Measurements from ENCODE around the gene SORCS2. TPM values are rescaled to one million over a fixed set of nuclear protein-coding genes. Genes with fewer than 3 reads are reported as not detected.

The SORCS2 gene
- total RNA-seq, 3 donors from 2014 or later: 0.66 to 1.3 (median 0.80) TPM

DNA sequence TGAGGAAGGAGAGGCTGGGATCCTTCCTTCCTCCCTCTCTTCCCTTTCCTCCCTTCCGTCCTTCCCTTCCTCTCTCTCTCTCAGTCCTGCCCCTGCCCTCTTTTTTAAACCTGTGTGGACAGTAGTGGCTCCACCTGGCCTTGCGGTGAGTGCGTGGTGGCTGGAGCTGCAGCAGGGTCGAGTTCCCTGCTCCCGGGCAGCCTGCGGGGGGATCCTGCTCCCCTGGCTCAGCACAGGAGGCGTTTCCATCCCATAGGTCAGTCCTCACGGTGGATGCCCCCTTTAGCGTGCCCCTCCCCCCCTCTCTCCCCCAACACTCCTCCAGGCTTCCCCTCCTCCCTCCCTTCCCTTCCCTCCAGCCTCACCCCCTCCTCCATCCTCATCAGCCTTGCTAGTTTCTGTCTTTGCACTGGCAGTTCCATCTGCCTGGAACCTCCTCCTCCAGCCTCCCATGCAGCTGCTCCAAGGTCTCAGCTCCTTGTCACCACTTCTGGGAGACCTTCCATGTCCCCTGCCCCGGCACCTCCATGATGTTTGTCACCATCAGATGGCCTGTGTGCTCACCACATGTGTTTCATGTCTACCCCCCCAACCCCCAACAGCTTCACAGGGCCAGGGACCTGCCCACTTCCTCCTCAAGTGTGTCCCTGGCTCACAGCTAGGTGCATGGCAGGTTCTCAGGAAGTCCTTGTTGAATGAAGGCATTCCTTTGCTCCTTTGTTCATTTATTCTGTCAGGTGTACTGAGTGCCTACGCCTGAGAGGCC is 174.0 kb downstream of the SORCS2 start:
- Histone ChIP-seq H3K4me3 (peak overlapping the region in 1 of 3 donors; percentile 15), H3K27ac (no peak overlapping the region), H3K9me3 (no peaks in the 10 kb centered on the region), H3K4me1 (no peaks in the 10 kb centered on the region), H3K36me3 (no peaks in the 10 kb centered on the region), H3K27me3 (peaks cover 0 to 47% of the 10 kb centered on the region in 2 donors)
- no peak for DNase-seq (ENCODE audit: low spot score in 2 of 2)
- TF ChIP-seq POLR2A (IDR thresholded peaks at IDR 0.05) (no peak), POLR2AphosphoS5 (IDR thresholded peaks at IDR 0.05) (no peak)
- TF ChIP-seq, protein P1, sequence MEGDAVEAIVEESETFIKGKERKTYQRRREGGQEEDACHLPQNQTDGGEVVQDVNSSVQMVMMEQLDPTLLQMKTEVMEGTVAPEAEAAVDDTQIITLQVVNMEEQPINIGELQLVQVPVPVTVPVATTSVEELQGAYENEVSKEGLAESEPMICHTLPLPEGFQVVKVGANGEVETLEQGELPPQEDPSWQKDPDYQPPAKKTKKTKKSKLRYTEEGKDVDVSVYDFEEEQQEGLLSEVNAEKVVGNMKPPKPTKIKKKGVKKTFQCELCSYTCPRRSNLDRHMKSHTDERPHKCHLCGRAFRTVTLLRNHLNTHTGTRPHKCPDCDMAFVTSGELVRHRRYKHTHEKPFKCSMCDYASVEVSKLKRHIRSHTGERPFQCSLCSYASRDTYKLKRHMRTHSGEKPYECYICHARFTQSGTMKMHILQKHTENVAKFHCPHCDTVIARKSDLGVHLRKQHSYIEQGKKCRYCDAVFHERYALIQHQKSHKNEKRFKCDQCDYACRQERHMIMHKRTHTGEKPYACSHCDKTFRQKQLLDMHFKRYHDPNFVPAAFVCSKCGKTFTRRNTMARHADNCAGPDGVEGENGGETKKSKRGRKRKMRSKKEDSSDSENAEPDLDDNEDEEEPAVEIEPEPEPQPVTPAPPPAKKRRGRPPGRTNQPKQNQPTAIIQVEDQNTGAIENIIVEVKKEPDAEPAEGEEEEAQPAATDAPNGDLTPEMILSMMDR (IDR thresholded peaks at IDR 0.05): no peak
- intact Hi-C loops (cut with DNase I; ENCODE audit: low total_unique reads): no loop called here

DNA sequence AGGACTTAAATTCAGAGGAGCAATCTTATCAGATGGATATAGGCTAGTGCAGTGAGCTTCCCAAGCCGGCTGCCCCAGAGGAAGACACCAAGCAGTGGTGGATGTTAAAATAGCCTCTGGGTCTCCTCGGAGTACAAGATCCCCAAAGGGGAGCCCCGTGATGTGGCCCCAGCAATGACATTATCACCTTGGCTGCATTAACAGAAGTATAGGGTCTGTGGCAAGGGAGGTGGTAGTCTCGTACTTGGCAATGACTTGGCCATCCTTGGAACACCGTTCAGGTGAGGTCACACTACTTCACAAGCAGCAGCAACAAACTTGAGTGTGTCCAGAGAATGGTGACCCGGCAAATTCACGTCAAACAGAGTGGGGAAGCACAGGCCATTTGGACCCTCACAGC is 174.6 kb downstream of the SORCS2 start:
- no peaks in the 10 kb centered on the region for H3K36me3 ChIP-seq
- H3K27ac ChIP-seq: no peak overlapping the region
- H3K9me3 ChIP-seq: no peaks in the 10 kb centered on the region
- no peak overlapping the region for H3K4me3 ChIP-seq
- intact Hi-C loops (cut with DNase I; ENCODE audit: low total_unique reads): no loop called here
- no peak for TF ChIP-seq POLR2A (IDR thresholded peaks at IDR 0.05)
- TF ChIP-seq POLR2AphosphoS5 (IDR thresholded peaks at IDR 0.05): no peak
- TF ChIP-seq, protein P1 (IDR thresholded peaks at IDR 0.05): no peak
- H3K4me1 ChIP-seq: no peaks in the 10 kb centered on the region
- H3K27me3 ChIP-seq: peaks cover 0 to 47% of the 10 kb centered on the region in 2 donors
- DNase-seq (ENCODE audit: low spot score in 2 of 2): no peak

DNA sequence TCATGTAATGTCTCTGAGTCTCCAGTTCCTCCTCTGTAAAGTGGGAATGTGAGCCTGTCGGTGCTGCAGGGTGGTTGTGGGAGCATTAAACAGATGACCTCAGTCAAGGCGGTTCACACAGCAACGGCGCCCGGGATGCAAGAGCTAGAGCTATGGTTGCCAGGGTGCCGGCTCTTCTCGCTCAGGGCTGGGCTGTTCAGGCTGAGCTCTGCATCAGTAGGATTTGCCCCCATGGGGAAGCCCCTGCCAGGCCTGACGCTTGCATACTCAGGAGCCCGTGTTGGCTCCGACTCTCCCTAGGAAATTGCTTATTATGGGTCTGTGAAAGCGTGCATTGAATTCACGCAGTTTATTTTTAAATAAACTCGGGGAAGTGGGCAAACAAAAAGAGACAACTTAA is 175.1 kb downstream of the SORCS2 start:
- intact Hi-C loops (cut with DNase I; ENCODE audit: low total_unique reads): no loop called here
- Histone ChIP-seq H3K36me3 (no peaks in the 10 kb centered on the region), H3K4me3 (no peak overlapping the region), H3K4me1 (no peaks in the 10 kb centered on the region), H3K27ac (no peak overlapping the region), H3K9me3 (no peaks in the 10 kb centered on the region), H3K27me3 (peaks cover 0 to 47% of the 10 kb centered on the region in 2 donors)
- no peak for DNase-seq (ENCODE audit: low spot score in 2 of 2)
- TF ChIP-seq, protein P1 (IDR thresholded peaks at IDR 0.05): no peak
- no peak for TF ChIP-seq POLR2A (IDR thresholded peaks at IDR 0.05)
- no peak for TF ChIP-seq POLR2AphosphoS5 (IDR thresholded peaks at IDR 0.05)

DNA sequence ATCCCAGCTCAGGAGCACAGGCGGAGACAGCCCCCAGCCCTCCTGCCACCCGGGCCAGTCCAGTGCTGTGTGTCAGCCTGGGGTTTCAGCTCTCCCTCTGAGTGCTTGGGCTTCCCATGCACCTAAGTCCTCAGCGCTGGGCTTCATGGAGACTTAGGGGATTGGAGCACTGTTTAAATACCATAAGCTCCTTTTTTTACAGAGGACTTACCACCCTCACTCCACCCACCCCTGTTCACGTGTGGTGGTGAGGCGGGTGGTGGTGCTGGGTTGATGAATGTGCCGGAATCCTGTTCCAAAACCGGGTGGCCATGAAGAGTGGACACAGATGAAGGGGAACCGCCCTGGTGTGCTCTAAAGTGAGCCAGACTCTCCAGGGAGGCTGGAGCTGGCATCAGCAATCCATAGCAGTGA is 175.5 kb downstream of the SORCS2 start:
- TF ChIP-seq POLR2A (IDR thresholded peaks at IDR 0.05) (no peak), POLR2AphosphoS5 (IDR thresholded peaks at IDR 0.05) (no peak)
- TF ChIP-seq, protein P1 (IDR thresholded peaks at IDR 0.05): no peak

DNA sequence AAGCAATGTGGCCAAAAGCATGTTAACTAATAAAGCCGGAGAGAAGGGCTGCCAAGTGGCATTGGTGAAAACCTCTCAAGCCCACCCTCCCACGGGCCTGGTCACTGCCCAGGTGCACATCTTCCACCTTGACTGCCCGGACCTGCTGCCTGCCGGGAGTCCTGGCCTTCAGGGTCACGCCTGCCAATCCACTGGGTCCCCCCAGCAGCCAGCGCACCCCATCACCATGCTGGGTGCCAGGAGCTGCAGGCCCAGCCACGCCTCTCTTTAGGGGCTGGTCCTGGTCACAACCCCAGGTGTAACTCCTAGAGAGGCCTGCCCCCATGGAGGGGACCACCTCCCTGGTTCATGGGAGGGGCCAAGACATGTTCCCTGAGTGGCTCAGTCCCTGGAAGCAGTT is 176.0 kb downstream of the SORCS2 start:
- no peak for DNase-seq (ENCODE audit: low spot score in 2 of 2)
- no peak overlapping the region for H3K27ac ChIP-seq
- intact Hi-C loops (cut with DNase I; ENCODE audit: low total_unique reads): no loop called here
- no peaks in the 10 kb centered on the region for H3K9me3 ChIP-seq
- no peak overlapping the region for H3K4me3 ChIP-seq
- H3K36me3 ChIP-seq: no peaks in the 10 kb centered on the region
- TF ChIP-seq POLR2A (IDR thresholded peaks at IDR 0.05): no peak
- TF ChIP-seq, protein P1 (IDR thresholded peaks at IDR 0.05): no peak
- no peak for TF ChIP-seq POLR2AphosphoS5 (IDR thresholded peaks at IDR 0.05)
- peaks cover 0 to 47% of the 10 kb centered on the region in 2 donors for H3K27me3 ChIP-seq
- H3K4me1 ChIP-seq: no peaks in the 10 kb centered on the region

More for the DNA sequence above, 175.5 kb downstream of the SORCS2 start:
- no peak for DNase-seq (ENCODE audit: low spot score in 2 of 2)
- H3K4me3 ChIP-seq: no peak overlapping the region
- peaks cover 0 to 47% of the 10 kb centered on the region in 2 donors for H3K27me3 ChIP-seq
- no peaks in the 10 kb centered on the region for H3K4me1 ChIP-seq
- no peaks in the 10 kb centered on the region for H3K9me3 ChIP-seq
- H3K36me3 ChIP-seq: no peaks in the 10 kb centered on the region
- H3K27ac ChIP-seq: no peak overlapping the region
- intact Hi-C loops (cut with DNase I; ENCODE audit: low total_unique reads): no loop called here

All from breast epithelium (tissue), 4 donors.